K562 (cell line): ENCODE measurements around the gene CCPG1. TPM values are rescaled to one million over a fixed set of nuclear protein-coding genes. Genes with fewer than 3 reads are reported as not detected.

Experiments
- GTF3C2 ChIP-seq: IDR thresholded peaks from 3 replicates; pipeline ENCODE4 v1.6.1; 2011; ENCODE audit warnings: borderline replicate concordance, mild to moderate bottlenecking, moderate library complexity; ENCODE audit not compliant: insufficient read length; ENCODE audit errors: extremely low read depth
- HNRNPLL ChIP-seq: fragments of 200-400 bp; formaldehyde crosslinking; IDR thresholded peaks from 2 replicates; pipeline ENCODE4 v1.6.1; 2017; ENCODE audit warnings: low read length, low read depth, mild to moderate bottlenecking; ENCODE audit not compliant: poor library complexity, severe bottlenecking
- MCM7 ChIP-seq, 2 experiments: fragments of 450-650 bp; IDR thresholded peaks; 2 replicates each; pipeline ENCODE4 v1.6.1; 2016 to 2018
- POLR2A ChIP-seq: fragments of 450-650 bp; conservative IDR thresholded peaks from 2 replicates; pipeline ENCODE4 v1.6.1; 2016
- POU5F1 ChIP-seq: fragments of 150-350 bp; IDR thresholded peaks from 2 replicates; pipeline ENCODE4 v1.6.1; 2014; ENCODE audit warnings: borderline replicate concordance, low read length, low read depth, mild to moderate bottlenecking; ENCODE audit not compliant: partially characterized antibody
- RCOR1 ChIP-seq, 2 experiments: IDR thresholded peaks; 2 replicates each; pipeline ENCODE4 v1.6.1; 2012; ENCODE audit warnings: low read depth in 2 of 2, low read length in 2 of 2, borderline replicate concordance in 1 of 2, improper control_type of control experiment in 1 of 2
- TRIM24 ChIP-seq, 2 experiments: fragments of 450-650 bp; IDR thresholded peaks; 2 replicates each; pipeline ENCODE4 v1.6.1; 2016
- UBTF ChIP-seq, 2 experiments: IDR thresholded peaks; 2 replicates each; pipeline ENCODE4 v1.6.1; 2012; ENCODE audit warnings: improper control_type of control experiment in 2 of 2, low read depth in 2 of 2, low read length in 2 of 2, borderline replicate concordance in 1 of 2
- ZBTB11 ChIP-seq, 3 experiments: fragments of 200-800 bp in 1 of 3; fragments of 250-450 bp in 1 of 3; fragments of 450-650 bp in 1 of 3; sonication (Bioruptor Pico) in 1 of 3; sonication (Bioruptor generic) in 1 of 3; formaldehyde crosslinking in 1 of 3; IDR thresholded peaks; 2 replicates each; pipeline versions ENCODE4 v1.6.1 to v1.8.0; 2016 to 2022; ENCODE audit warnings: mild to moderate bottlenecking in 2 of 3, missing genetic modification characterization in 2 of 3, missing compliant biosample characterization in 1 of 3, moderate library complexity in 1 of 3
- ZBTB33 ChIP-seq: sonication (generic); formaldehyde crosslinking; IDR thresholded peaks from 2 replicates; pipeline ENCODE4 v1.8.1; 2023; ENCODE audit warnings: mild to moderate bottlenecking, missing genetic modification reagents
- ZEB2 ChIP-seq: fragments of 450-650 bp; IDR thresholded peaks from 2 replicates; pipeline ENCODE4 v1.6.1; 2016
- ZNF347 ChIP-seq: fragments of 450-650 bp; formaldehyde crosslinking; IDR thresholded peaks from 2 replicates; pipeline ENCODE4 v1.4.0; 2020; ENCODE audit warnings: low read depth, mild to moderate bottlenecking, moderate library complexity
- ZNF644 ChIP-seq: fragments of 200-800 bp; sonication (Bioruptor generic); IDR thresholded peaks from 2 replicates; pipeline ENCODE4 v1.6.1; 2016; ENCODE audit warnings: low read depth, missing genetic modification characterization, missing compliant biosample characterization
- polyA plus RNA-seq, 8 experiments: library from polyadenylated mRNA; depleted of rRNA in 4 of 8; stranded (reverse) in 5 of 8; unstranded in 3 of 8; fragments of >200 nt; fragmentation: Nextera tagmentation in 2 of 8; fragmentation: Illumina TruSeq in 1 of 8; extraction: Ambion mirVana in 2 of 8; extraction: Trizol in 1 of 8; gene quantifications; 2 replicates each; pipeline versions ENCODE4 v1.2.1 to v1.2.3, GENCODE V29; 2011 to 2014; ENCODE audit warnings: inconsistent platforms in 1 of 8, missing spikeins in 1 of 8
- total RNA-seq, 7 experiments: library from RNA; depleted of rRNA in 6 of 7; stranded (reverse); fragments of >200 nt in 6 of 7; fragmentation: Illumina TruSeq in 2 of 7; extraction: Trizol in 2 of 7; gene quantifications; 2 replicates each; pipeline versions ENCODE4 v1.2.1 to v1.2.3, GENCODE V29; 2011 to 2021; ENCODE audit warnings: low replicate concordance in 1 of 7

CCPG1 gene
- total and polyA plus RNA-seq, 9 of the 15 experiments (the other 6 are each of a cell fraction or from before 2014, with no cell fraction given): 33.0 to 54.9 (median 41.1) TPM

GRCh38 chr15:55318588-55319494 is 89.3 kb downstream of the CCPG1 start, which contains the start of the genes PIGB and PIGBOS1 (continued):
- peak in 1 of 3 experiments; percentile 81; a peak in 2 of 6 replicates for TF ChIP-seq ZBTB11 (CRISPR knock-in tag; IDR thresholded peaks at IDR 0.05)
- TF ChIP-seq ZNF644: peak; percentile 81
- no peak for TF ChIP-seq ZEB2
- peak; percentile 51; the same call in 1 of the 2 replicates for TF ChIP-seq ZBTB33 (CRISPR knock-in tag)
- TF ChIP-seq RCOR1 (IDR thresholded peaks at IDR 0.05; ENCODE audit: borderline replicate concordance in 1 of 2, low read depth in 2 of 2, low read length in 2 of 2): peak in 1 of 2 experiments; percentile 80; a peak in 1 of 4 replicates
- peak; percentile 23 to 54; a peak in 2 of 4 replicates for TF ChIP-seq TRIM24 (IDR thresholded peaks at IDR 0.05)
- TF ChIP-seq UBTF (IDR thresholded peaks at IDR 0.05; ENCODE audit: borderline replicate concordance in 1 of 2, low read depth in 2 of 2, low read length in 2 of 2): peak; percentile 62 to 85; a peak in 1 of 4 replicates
- no peak for TF ChIP-seq GTF3C2
- TF ChIP-seq POU5F1: peak; percentile 92
- TF ChIP-seq HNRNPLL: peak; percentile 83
- peak; percentile 94 for TF ChIP-seq POLR2A
- TF ChIP-seq ZNF347 (CRISPR knock-in tag): no peak
- peak in 1 of 2 experiments; percentile 80; a peak in 1 of 4 replicates for TF ChIP-seq MCM7 (IDR thresholded peaks at IDR 0.05)
